ENCODE measurements around the gene DLAT.

The DLAT gene

GRCh38 chr11:112024773-112025678, at the start of gene DLAT:
Gene DLAT, plus strand, starts transcription at chr11:112025408. Its CDS starts 65 bp downstream, at chr11:112025473.
- peak; percentile 96 for DNase-seq (ENCODE audit: low read depth)
- TF ChIP-seq CTCF (IDR thresholded peaks at IDR 0.05; ENCODE audit: insufficient read depth, low read depth, low read length, missing control alignments), result no peak
- H3K4me3 ChIP-seq (ENCODE audit: low read depth, low read length), result peak within 1 kb of the TSS; percentile 76

GRCh38 chr11:111976119-111976766, 49.0 kb upstream of the DLAT start:
- no peak for TF ChIP-seq CTCF (IDR thresholded peaks at IDR 0.05; ENCODE audit: insufficient read depth, low read depth, low read length, missing control alignments)
- no peak overlapping the region for H3K4me3 ChIP-seq (ENCODE audit: low read depth, low read length)

GRCh38 chr11:111976767-111977145, 48.5 kb upstream of the DLAT start:
- DNase-seq (ENCODE audit: low read depth), result no peak
- H3K4me3 ChIP-seq (ENCODE audit: low read depth, low read length), result no peak overlapping the region
- no peak for TF ChIP-seq CTCF (IDR thresholded peaks at IDR 0.05; ENCODE audit: insufficient read depth, low read depth, low read length, missing control alignments)

More at GRCh38 chr11:111976119-111976766, 49.0 kb upstream of the DLAT start:
- DNase-seq (ENCODE audit: low read depth), result no peak

- TF ChIP-seq CTCF (IDR thresholded peaks at IDR 0.05; ENCODE audit: insufficient read depth, low read depth, low read length, missing control alignments), result no peak
- peak overlapping the region; percentile 38 for H3K4me3 ChIP-seq (ENCODE audit: low read depth, low read length)
- peak; percentile 22 for DNase-seq (ENCODE audit: low read depth)
These were observed 47.8 kb upstream of the DLAT start for GRCh38 chr11:111977146-111978027.

- no peak overlapping the region for H3K4me3 ChIP-seq (ENCODE audit: low read depth, low read length)
- no peak for TF ChIP-seq CTCF (IDR thresholded peaks at IDR 0.05; ENCODE audit: insufficient read depth, low read depth, low read length, missing control alignments)
- DNase-seq (ENCODE audit: low read depth), result no peak
These were observed 47.0 kb upstream of the DLAT start for GRCh38 chr11:111978028-111978771.

- no peak for DNase-seq (ENCODE audit: low read depth)
- no peak for TF ChIP-seq CTCF (IDR thresholded peaks at IDR 0.05; ENCODE audit: insufficient read depth, low read depth, low read length, missing control alignments)
- no peak overlapping the region for H3K4me3 ChIP-seq (ENCODE audit: low read depth, low read length)
These were observed 45.1 kb upstream of the DLAT start for GRCh38 chr11:111980062-111980461.
